ENCODE data around the gene RINL.
A peak's percentile ranks its signal among the peaks of the same experiment; 100 is the strongest.

Gene RINL, protein sequence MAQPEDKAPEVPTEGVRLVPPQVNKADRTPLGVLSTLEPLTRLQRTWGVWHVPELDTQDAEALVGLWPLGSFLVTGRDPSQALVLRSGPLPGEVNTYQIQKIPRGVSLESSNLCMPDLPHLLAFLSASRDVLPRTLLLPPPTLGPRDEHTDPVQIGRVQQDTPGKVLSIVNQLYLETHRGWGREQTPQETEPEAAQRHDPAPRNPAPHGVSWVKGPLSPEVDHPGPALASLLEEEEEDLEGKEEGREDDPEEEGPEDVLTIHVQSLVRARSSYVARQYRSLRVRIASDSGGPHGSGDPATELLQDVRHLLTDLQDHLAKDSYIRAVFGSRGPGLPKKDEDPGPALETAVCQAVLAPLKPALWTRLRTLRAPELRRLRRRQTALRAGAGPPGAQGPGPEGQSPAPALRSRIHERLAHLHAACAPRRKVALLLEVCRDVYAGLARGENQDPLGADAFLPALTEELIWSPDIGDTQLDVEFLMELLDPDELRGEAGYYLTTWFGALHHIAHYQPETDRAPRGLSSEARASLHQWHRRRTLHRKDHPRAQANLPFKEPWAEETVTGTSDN

GRCh38 chr19:38877781-38878574 lies at the start of gene RINL:
Gene RINL, minus strand, starts transcription at chr19:38878275. Its CDS starts 1,533 bp downstream, at chr19:38876742.
- DNase-seq: peak; percentile 78

DNA sequence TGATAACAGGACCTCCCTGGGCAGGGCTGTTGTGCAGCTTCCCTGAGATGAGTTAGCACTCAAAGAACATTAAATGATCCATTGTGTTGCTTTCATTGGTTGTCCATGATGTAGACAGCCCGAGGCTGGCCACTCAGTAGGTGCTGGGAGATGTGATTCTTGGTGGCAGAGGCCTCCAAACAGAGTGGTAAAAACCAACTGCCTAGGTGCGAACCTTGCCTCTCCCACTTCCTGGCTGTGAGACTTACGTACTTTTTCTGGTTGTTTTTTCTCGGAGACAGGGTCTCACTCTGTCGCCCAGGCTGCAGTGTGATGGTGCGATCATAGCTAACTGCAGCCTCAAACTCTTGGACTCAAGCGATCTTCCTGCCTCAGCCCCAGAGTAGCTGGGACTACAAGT lies 46.3 kb upstream of the RINL start:
- DNase-seq: peak; percentile 67

DNA sequence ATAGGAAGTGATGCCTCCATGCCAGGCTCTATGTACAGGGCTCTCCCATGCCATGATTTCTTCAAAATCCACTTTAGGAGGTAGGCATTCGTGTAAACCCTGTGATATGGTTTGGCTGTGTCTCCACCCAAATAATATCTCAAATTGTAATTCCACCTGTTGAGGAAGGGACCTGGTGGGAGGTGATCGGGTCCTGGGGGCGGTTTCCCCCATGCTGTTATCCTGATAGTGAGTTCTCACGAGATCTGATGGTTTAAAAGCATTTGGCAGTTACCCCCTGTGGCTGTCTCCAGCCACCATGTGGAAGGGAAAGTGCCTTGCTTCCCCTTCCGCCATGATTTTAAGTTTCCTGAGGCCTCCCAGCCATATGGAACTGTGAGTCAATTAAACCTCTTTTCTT lies 44.4 kb upstream of the RINL start:
- DNase-seq: no peak

DNA sequence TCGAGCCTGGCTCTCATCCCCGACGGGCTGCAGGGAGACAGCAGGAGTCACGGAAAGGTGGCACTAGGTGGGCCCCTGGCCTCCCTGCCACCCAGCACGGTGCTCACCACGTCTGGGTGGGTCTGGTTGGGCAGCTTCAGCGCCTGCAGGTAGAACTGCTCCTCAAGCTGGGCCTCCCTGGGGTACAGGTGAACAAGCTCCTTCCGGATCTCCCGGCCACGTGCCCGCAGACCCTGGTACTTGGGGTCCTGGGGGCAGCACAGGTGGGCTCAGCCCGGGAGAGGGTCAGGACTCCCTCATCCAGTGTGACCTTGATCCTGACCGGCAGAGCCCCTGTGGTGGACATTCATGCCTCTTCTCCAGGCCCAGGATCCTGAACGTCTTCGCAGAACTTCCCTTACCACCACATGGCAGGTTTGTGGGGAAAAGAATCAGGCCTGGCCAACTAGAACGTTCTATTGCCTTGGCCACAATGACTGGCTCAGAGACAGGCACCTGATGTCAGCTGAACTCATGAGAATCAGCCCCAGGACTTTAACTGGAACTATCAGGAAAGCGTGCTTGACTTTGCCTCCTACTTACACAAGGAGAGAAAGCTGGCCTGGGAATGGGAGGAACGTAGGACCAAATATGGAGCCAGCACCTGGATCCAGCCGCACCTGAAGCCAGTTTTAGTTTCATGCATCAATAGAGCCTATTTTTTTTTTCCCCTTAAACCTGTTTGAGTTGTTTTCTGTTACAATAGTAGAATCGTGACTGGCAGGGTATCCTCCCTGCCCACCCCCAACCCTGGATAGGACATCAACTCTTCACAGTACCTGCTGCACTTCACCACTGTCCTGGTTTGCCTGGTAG lies 43.6 kb upstream of the RINL start:
- DNase-seq: no peak

- DNase-seq: no peak
Measured at GRCh38 chr19:38920602-38921419, 42.7 kb upstream of the RINL start.

GRCh38 chr19:38919837-38920601 lies 41.9 kb upstream of the RINL start:
- DNase-seq: no peak

- no peak for DNase-seq
Measured at GRCh38 chr19:38918526-38918925, 40.5 kb upstream of the RINL start.

DNA sequence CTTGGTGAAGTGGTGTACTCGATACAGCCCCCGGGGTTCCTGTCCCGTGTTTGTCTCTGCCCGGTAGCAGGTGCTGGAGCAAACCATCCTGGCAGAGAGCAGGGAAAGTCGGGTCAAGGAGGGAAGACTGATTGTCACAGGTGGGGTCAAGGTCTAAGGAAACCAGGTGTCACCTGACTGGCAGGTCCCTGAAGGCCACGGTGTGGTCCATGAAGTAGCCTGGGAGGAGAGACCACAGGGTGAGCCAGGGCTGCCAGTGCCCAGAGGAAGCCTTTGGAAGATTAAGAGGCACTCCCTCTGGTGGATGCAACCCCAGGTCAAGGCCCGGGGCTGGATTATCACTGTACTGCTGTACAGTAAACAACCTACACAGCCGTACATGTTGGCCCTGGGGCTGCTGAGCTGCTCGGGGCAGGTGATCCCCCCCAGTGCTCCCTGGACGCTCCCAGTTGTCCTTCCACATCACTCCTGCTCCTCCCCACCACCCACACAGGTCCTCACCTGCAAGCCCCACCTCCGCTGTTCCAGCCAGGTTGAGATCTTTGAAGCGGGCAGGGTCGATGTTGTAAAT lies 39.9 kb upstream of the RINL start:
- DNase-seq: no peak

DNA sequence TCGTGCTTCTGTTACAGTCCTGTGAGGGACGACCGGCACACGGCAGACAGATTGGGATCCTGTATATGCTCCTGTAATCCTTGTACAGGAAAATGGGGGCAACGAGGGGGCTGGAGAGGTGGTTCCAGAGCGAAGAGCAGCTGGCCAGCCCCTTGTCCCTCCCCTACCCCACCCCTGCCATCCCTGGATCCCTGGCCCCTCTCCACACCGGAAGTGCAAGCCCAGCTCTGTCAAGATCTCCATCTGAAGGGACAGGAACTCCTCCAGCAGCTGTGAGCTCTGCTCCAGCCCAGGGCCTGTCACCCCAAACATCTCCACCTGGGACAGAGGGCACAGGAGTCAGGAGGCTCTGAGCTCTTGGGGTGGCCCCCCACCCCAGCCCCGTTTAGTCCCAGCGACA lies 39.4 kb upstream of the RINL start:
- no peak for DNase-seq

GRCh38 chr19:38915329-38916321 lies 37.5 kb upstream of the RINL start:
- no peak for DNase-seq

DNA sequence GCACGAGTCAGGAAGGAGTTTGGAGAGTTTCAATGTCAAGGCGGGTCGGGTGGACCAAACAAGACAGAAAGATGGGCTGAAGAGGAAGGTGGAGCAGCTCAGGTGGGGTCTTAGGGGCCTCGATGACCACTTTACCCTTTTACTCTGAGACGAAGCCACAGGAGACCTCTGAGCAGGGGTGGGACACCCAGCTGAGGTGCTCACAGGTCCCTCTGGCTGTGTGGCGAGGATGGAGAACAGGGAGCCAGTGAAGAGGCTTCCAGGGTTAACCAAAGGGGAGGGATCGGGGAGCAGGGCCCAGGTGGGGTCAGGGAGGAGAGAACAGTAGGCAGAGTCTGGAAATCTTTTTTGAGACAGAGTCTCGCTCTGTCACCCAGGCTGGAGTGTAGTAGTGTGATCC lies 35.9 kb upstream of the RINL start:
- no peak for DNase-seq

GRCh38 chr19:38912600-38913514 lies 34.8 kb upstream of the RINL start:
- no peak for DNase-seq

DNA sequence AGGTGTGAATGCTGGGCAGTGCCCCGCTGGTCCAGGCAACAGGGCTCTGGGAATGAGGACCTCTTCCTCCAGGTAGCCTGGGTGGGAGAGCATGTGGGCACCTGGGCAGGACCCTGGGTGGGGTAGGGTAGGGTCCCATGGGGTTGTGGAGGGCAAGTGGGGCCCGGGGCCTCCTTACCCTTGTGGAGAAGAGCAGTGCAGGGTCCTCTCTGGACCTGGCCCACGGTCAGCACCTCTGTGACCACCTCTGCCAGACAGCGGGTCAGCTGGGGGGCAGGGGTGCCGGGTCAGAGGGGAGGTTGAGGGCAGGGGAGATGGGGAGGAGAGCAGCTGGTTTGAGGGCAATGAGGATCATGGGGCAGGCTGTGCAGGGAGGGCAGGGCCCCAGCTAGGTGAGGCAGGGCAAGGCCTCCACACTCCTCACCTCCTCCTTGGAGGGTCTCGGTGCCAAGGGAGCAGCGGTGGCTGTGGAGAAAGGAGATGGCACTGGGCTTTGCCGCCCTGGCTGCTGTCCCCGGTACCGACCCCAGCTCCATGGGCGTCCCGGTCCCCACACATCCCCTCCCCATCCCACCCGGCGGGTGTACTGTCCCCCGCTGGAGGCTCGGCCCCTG lies 33.4 kb upstream of the RINL start:
- DNase-seq: no peak

- no peak for DNase-seq
Measured at GRCh38 chr19:38910488-38910887, 32.4 kb upstream of the RINL start.

DNA sequence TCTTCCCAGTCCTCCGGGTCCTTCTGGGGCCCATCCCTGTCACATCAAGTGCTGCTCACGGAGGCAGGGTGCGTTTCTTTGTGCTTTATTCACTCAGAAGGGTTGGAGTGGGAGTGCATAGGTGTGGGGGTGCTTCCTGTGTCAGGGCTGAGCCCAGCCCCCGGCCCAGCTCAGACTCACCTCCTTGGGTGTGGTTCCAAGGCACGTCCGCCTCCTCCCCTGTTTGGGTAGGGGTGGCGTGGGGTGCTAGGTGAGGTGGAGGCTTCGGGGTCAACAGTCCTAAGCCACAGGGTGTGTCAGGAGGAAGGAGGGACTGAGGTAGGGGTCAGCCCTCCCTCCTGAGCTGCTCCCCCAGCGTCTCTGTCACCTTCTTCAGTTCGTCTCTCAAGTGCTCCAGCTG lies 30.8 kb upstream of the RINL start:
- DNase-seq: no peak

GRCh38 chr19:38907670-38908069 lies 29.6 kb upstream of the RINL start:
- no peak for DNase-seq

- DNase-seq: no peak
Measured at GRCh38 chr19:38907227-38907626, 29.2 kb upstream of the RINL start.

GRCh38 chr19:38905620-38906019 lies 27.5 kb upstream of the RINL start:
- no peak for DNase-seq

All from CD4-positive, alpha-beta T cell treated with Interleukin-12 subunit alpha and Interleukin-12 subunit beta, for 1 hour (primary cell).